ENCODE results near the gene SLC25A23.

GRCh38 chr19:6440905-6441304, 18.7 kb downstream of the SLC25A23 start:
- TF ChIP-seq CTCF (IDR thresholded peaks at IDR 0.05; ENCODE audit: insufficient read depth, low read depth, low read length): no peak
- TF ChIP-seq EZH2 (IDR thresholded peaks at IDR 0.05; ENCODE audit: insufficient read depth, low read length): no peak

All from astrocyte (in vitro differentiated cells and primary cell).